Smooth muscle cell (in vitro differentiated cells): ENCODE measurements around the gene MYRIP. TPM values are rescaled to one million over a fixed set of nuclear protein-coding genes. Genes with fewer than 3 reads are reported as not detected.

ENCODE experiments used
- DNase-seq: peaks from one replicate; lab custom pipeline; 2025; ENCODE audit not compliant: unreplicated experiment; lab: John Stamatoyannopoulos, UW
- H2AFZ ChIP-seq: fragments of 200-600 bp; sonication (generic); 2 replicates; pipeline ENCODE4 v1.6.0; 2016; ENCODE audit warnings: antibody characterized with exemption, low read depth, mild to moderate bottlenecking
- H3F3A ChIP-seq: fragments of 200-600 bp; sonication (generic); 2 replicates; pipeline ENCODE4 v1.6.0; 2017; ENCODE audit warnings: antibody characterized with exemption, low read depth
- H3K27ac ChIP-seq: fragments of 200-600 bp; sonication (generic); 2 replicates; pipeline ENCODE4 v1.5.1; 2016; ENCODE audit warnings: low read depth, mild to moderate bottlenecking
- H3K27me3 ChIP-seq: fragments of 200-600 bp; sonication (generic); 2 replicates; pipeline ENCODE4 v1.6.1; 2016; ENCODE audit warnings: low read depth, mild to moderate bottlenecking
- H3K36me3 ChIP-seq: fragments of 200-600 bp; sonication (generic); 2 replicates; pipeline ENCODE4 v1.5.1; 2016; ENCODE audit warnings: low read depth
- H3K4me1 ChIP-seq: fragments of 200-600 bp; sonication (generic); 2 replicates; pipeline ENCODE4 v1.5.1; 2016; ENCODE audit warnings: low read depth
- H3K4me2 ChIP-seq: fragments of 200-600 bp; sonication (generic); 2 replicates; pipeline ENCODE4 v1.6.0; 2016; ENCODE audit warnings: mild to moderate bottlenecking
- H3K4me3 ChIP-seq: fragments of 200-600 bp; sonication (generic); 2 replicates; pipeline ENCODE4 v1.5.1; 2016; ENCODE audit warnings: mild to moderate bottlenecking
- H3K79me2 ChIP-seq: fragments of 200-600 bp; sonication (generic); 2 replicates; pipeline ENCODE4 v1.6.0; 2016; ENCODE audit warnings: low read depth, mild to moderate bottlenecking
- H3K9ac ChIP-seq: fragments of 200-600 bp; sonication (generic); 2 replicates; pipeline ENCODE4 v1.6.0; 2016; ENCODE audit warnings: low read depth
- H3K9me3 ChIP-seq: fragments of 200-600 bp; sonication (generic); replicated peaks from 2 replicates; pipeline ENCODE4 v1.5.1; 2016; ENCODE audit warnings: low read depth
- H4K20me1 ChIP-seq: fragments of 200-600 bp; sonication (generic); 2 replicates; pipeline ENCODE4 v1.6.0; 2016; ENCODE audit warnings: low read depth
- WGBS: methylation state at CpG from one replicate; pipeline ENCODE4 v1.1.7; 2016; ENCODE audit warnings: low lambda C conversion rate; 5-methylcytosine and 5-hydroxymethylcytosine counted together
- polyA plus RNA-seq: library from polyadenylated mRNA; unstranded; fragments of >200 nt; fragmentation: Nextera tagmentation; extraction: Ambion mirVana; gene quantifications from 2 replicates; pipeline ENCODE4 v1.2.1, GENCODE V29; 2016
- total RNA-seq: library from RNA; depleted of rRNA; stranded (reverse); fragments of >200 nt; gene quantifications from 2 replicates; pipeline ENCODE4 v1.2.3, GENCODE V29; 2014
- TF ChIP-seq, protein P1 (sequence below): fragments of 200-600 bp; sonication (generic); IDR thresholded peaks from 2 replicates; pipeline ENCODE4 v1.5.1; 2017; ENCODE audit warnings: borderline replicate concordance, mild to moderate bottlenecking, antibody characterized with exemption; ENCODE audit not compliant: insufficient read depth, poor library complexity, severe bottlenecking

MYRIP gene
- total and polyA plus RNA-seq, 2 experiments from 2014 or later: not detected

DNA sequence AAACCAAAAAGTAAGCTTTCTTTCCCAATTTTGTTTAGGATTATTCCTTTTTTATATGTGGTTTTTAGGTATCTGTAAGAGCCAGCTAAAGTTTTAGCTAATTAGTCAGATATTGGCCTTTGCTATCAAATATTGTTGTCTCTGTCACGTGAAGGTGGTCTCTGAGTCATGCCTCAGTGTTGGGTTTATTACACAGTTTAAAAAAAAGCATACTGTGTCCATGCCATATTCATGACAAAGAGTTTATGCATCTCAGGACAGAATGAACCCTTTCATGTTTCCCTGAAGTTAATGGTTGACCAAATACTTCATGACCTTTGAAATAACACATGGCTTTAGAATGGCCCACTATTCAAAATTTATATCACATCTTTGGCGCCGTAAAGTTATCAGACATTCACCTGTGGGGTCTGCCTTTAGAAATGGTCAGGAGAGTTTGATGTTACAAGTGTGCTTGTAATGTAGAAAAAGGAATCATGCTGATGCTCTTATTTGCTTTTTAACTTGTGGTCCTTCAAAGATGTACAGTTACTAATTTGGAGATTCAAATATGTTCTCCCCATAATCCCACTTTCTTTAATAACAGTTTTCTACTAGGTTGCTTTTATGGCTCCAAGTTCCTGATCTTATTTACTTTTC is 101.5 kb downstream of the MYRIP start:
- Histone ChIP-seq H3K9me3 (no peaks in the 10 kb centered on the region), H3K36me3 (no peaks in the 10 kb centered on the region), H2AFZ (no peak overlapping the region), H3F3A (no peaks in the 10 kb centered on the region), H3K27me3 (no peaks in the 10 kb centered on the region), H3K27ac (peak overlapping the region; percentile 42), H3K4me3 (no peak overlapping the region), H3K4me1 (no peaks in the 10 kb centered on the region), H3K4me2 (no peak overlapping the region), H4K20me1 (no peaks in the 10 kb centered on the region), H3K79me2 (no peaks in the 10 kb centered on the region), H3K9ac (no peak overlapping the region)
- TF ChIP-seq, protein P1, sequence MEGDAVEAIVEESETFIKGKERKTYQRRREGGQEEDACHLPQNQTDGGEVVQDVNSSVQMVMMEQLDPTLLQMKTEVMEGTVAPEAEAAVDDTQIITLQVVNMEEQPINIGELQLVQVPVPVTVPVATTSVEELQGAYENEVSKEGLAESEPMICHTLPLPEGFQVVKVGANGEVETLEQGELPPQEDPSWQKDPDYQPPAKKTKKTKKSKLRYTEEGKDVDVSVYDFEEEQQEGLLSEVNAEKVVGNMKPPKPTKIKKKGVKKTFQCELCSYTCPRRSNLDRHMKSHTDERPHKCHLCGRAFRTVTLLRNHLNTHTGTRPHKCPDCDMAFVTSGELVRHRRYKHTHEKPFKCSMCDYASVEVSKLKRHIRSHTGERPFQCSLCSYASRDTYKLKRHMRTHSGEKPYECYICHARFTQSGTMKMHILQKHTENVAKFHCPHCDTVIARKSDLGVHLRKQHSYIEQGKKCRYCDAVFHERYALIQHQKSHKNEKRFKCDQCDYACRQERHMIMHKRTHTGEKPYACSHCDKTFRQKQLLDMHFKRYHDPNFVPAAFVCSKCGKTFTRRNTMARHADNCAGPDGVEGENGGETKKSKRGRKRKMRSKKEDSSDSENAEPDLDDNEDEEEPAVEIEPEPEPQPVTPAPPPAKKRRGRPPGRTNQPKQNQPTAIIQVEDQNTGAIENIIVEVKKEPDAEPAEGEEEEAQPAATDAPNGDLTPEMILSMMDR: no peak
- no peak for DNase-seq
- WGBS: 76% methylated on average over 3 of the region's 3 CpGs

GRCh38 chr3:39911465-39912309 is 102.3 kb downstream of the MYRIP start:
- H3K4me3 ChIP-seq: no peak overlapping the region
- H3K4me2 ChIP-seq: no peak overlapping the region
- peak overlapping the region; percentile 32 for H2AFZ ChIP-seq
- H3K79me2 ChIP-seq: no peaks in the 10 kb centered on the region
- DNase-seq: no peak
- H3K36me3 ChIP-seq: no peaks in the 10 kb centered on the region
- no peaks in the 10 kb centered on the region for H3K9me3 ChIP-seq
- no peak overlapping the region for H3K9ac ChIP-seq
- TF ChIP-seq, protein P1: no peak
- no peaks in the 10 kb centered on the region for H4K20me1 ChIP-seq
- H3K27me3 ChIP-seq: no peaks in the 10 kb centered on the region
- no peaks in the 10 kb centered on the region for H3F3A ChIP-seq
- peak overlapping the region; percentile 42 for H3K27ac ChIP-seq
- 61% methylated on average over 3 of the region's 3 CpGs for WGBS
- H3K4me1 ChIP-seq: no peaks in the 10 kb centered on the region

- Histone ChIP-seq H3K79me2 (no peaks in the 10 kb centered on the region), H3K9me3 (no peaks in the 10 kb centered on the region), H3K4me2 (no peak overlapping the region), H3F3A (no peaks in the 10 kb centered on the region), H3K4me3 (no peak overlapping the region), H3K27me3 (no peaks in the 10 kb centered on the region), H3K4me1 (no peaks in the 10 kb centered on the region), H4K20me1 (no peaks in the 10 kb centered on the region), H3K9ac (no peak overlapping the region), H3K27ac (no peak overlapping the region), H3K36me3 (no peaks in the 10 kb centered on the region), H2AFZ (no peak overlapping the region)
- TF ChIP-seq, protein P1: no peak
- WGBS: 81% methylated on average over 2 of the region's 2 CpGs
- no peak for DNase-seq
Measured at GRCh38 chr3:39915027-39915426, 105.6 kb downstream of the MYRIP start.
